Measurements from ENCODE around the gene RALGPS1.

Gene RALGPS1, protein sequence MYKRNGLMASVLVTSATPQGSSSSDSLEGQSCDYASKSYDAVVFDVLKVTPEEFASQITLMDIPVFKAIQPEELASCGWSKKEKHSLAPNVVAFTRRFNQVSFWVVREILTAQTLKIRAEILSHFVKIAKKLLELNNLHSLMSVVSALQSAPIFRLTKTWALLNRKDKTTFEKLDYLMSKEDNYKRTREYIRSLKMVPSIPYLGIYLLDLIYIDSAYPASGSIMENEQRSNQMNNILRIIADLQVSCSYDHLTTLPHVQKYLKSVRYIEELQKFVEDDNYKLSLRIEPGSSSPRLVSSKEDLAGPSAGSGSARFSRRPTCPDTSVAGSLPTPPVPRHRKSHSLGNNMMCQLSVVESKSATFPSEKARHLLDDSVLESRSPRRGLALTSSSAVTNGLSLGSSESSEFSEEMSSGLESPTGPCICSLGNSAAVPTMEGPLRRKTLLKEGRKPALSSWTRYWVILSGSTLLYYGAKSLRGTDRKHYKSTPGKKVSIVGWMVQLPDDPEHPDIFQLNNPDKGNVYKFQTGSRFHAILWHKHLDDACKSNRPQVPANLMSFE

DNA sequence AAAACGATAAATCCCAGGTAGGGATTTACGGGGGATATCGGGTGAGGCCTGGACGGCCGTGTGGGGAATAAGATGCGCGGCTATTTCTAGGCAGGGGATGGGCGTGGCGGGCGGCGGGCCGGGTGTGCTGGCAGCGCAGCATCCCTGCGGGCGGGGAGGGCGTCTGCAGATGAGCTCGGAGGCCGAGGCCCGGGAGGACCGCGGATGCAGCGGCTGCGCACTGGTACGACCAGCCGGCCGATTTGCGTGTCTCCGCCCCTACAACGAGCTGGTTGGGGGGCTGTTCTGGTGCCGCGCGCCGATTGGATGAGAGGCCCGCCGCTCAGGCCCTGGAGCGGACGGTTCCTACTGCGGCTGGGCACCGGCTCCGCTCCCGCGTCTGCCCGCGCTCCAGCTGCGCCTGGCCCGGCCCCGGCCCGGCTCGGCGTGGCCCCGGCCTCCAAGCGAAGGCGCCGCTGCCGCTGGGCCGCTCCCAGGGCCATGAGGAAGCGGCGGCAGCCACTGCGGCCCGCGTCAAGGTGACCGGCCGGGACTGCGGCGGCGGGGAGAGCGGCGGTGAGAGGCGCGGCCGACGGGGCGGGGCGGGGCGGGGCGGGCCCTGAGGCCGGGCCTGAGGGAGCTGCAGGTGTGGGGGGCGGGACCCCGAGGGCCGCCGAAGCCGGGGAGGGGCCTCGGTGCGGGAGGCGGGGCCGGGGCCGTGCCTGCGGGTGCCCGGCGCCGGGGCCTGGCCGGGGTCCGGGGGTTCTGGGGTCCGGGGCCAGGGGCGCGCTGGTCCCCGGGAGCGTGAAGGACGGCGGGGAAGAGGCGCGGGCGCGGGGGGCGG, at the start of gene RALGPS1:
Gene RALGPS1, plus strand, starts transcription at position 325 of the 823 bp plus-strand sequence. CDS start 47,508 bp downstream, outside the sequence.
- H3K27ac ChIP-seq (ENCODE audit: low read length) = no peak within 1 kb of the TSS
- H3K4me1 ChIP-seq (ENCODE audit: low read length) = peaks cover 5% of the 10 kb centered on the region; the same call in 1 of the 2 replicates
- peak within 1 kb of the TSS; percentile 84 for H3K4me3 ChIP-seq (ENCODE audit: low read length)
- H3K4me2 ChIP-seq (ENCODE audit: low read length) = peak within 1 kb of the TSS; percentile 94
- peak within 1 kb of the TSS; percentile 38; the same call in 1 of the 2 replicates for H3K9ac ChIP-seq (ENCODE audit: low read length)
- no peaks in the 10 kb centered on the region for H3K9me3 ChIP-seq (ENCODE audit: insufficient read depth, low read length)
- peaks cover 17% of the 10 kb centered on the region; the same call in 1 of the 2 replicates for H3K27me3 ChIP-seq (ENCODE audit: low read depth, low read length)
- TF ChIP-seq, protein P1, sequence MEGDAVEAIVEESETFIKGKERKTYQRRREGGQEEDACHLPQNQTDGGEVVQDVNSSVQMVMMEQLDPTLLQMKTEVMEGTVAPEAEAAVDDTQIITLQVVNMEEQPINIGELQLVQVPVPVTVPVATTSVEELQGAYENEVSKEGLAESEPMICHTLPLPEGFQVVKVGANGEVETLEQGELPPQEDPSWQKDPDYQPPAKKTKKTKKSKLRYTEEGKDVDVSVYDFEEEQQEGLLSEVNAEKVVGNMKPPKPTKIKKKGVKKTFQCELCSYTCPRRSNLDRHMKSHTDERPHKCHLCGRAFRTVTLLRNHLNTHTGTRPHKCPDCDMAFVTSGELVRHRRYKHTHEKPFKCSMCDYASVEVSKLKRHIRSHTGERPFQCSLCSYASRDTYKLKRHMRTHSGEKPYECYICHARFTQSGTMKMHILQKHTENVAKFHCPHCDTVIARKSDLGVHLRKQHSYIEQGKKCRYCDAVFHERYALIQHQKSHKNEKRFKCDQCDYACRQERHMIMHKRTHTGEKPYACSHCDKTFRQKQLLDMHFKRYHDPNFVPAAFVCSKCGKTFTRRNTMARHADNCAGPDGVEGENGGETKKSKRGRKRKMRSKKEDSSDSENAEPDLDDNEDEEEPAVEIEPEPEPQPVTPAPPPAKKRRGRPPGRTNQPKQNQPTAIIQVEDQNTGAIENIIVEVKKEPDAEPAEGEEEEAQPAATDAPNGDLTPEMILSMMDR (IDR thresholded peaks at IDR 0.05; ENCODE audit: low read depth, low read length) = no peak
- no peak for TF ChIP-seq EZH2phosphoT487 (IDR thresholded peaks at IDR 0.05; ENCODE audit: low read depth)
- H2AFZ ChIP-seq (ENCODE audit: low read depth, low read length) = peak within 1 kb of the TSS; percentile 92
- H3K36me3 ChIP-seq (replicated peaks; ENCODE audit: low read depth, low read length) = no peaks in the 10 kb centered on the region
- H4K20me1 ChIP-seq (ENCODE audit: insufficient read depth, low read length) = no peaks in the 10 kb centered on the region
- no peaks in the 10 kb centered on the region for H3K79me2 ChIP-seq (ENCODE audit: low read length)

DNA sequence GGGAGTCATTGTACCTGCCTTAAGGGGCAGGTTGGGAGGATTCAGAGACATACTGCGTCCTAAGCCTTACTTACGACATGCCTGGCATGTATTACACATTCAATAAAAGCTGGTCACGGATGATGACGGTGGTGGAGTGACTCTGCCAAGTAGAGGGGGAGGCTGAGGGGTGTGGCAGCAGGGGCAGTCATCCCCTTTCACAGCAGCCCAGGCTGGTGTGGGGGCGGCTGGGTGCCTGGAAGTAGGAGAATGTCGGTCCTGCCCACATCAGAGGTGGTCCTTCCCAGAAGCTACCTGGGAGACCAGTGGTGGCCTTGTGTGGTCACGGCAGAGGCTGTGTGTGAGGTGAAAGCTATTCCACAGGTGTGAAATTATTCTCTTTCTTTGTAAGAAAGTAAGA, 45.2 kb upstream of the RALGPS1 start:
- peaks cover 30% of the 10 kb centered on the region for H3K4me1 ChIP-seq (ENCODE audit: low read length)
- TF ChIP-seq, protein P1 (IDR thresholded peaks at IDR 0.05; ENCODE audit: low read depth, low read length) = no peak
- TF ChIP-seq EZH2phosphoT487 (IDR thresholded peaks at IDR 0.05; ENCODE audit: low read depth) = no peak
- H4K20me1 ChIP-seq (ENCODE audit: insufficient read depth, low read length) = peaks cover 6% of the 10 kb centered on the region
- H2AFZ ChIP-seq (ENCODE audit: low read depth, low read length) = no peak overlapping the region
- H3K79me2 ChIP-seq (ENCODE audit: low read length) = peaks cover 21% of the 10 kb centered on the region
- no peak overlapping the region for H3K27ac ChIP-seq (ENCODE audit: low read length)
- H3K4me2 ChIP-seq (ENCODE audit: low read length) = no peak overlapping the region
- H3K9ac ChIP-seq (ENCODE audit: low read length) = no peak overlapping the region
- no peak overlapping the region for H3K4me3 ChIP-seq (ENCODE audit: low read length)
- no peaks in the 10 kb centered on the region for H3K27me3 ChIP-seq (ENCODE audit: low read depth, low read length)
- no peaks in the 10 kb centered on the region for H3K9me3 ChIP-seq (ENCODE audit: insufficient read depth, low read length)
- H3K36me3 ChIP-seq (replicated peaks; ENCODE audit: low read depth, low read length) = peaks cover 12% of the 10 kb centered on the region

DNA sequence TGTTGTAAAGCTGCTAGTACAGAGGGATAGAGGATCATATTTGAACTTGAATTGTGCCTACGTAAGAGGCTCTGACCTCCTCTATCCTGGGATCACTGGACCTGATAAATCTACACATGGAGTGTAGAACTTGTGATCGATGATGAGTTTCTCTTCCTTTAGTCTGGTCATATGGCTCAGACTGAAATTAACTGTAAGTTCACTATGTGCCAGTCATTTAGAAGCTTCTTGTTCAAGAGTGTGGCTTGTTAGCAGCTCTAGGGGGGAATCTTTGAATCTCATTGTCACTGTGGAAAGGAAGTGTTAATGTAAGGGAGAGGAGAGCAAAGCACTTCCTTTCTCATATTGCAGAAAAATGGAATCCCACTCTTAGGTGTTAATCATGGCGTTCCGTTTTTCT, 42.1 kb upstream of the RALGPS1 start:
- Histone ChIP-seq H3K27me3 (ENCODE audit: low read depth, low read length) (no peaks in the 10 kb centered on the region), H3K4me2 (ENCODE audit: low read length) (peak overlapping the region; percentile 87), H3K9ac (ENCODE audit: low read length) (peak overlapping the region; percentile 40; the same call in 1 of the 2 replicates), H3K27ac (ENCODE audit: low read length) (peak overlapping the region; percentile 84), H3K9me3 (ENCODE audit: insufficient read depth, low read length) (no peaks in the 10 kb centered on the region), H3K4me1 (ENCODE audit: low read length) (peaks cover 18% of the 10 kb centered on the region), H3K4me3 (ENCODE audit: low read length) (peak overlapping the region; percentile 56), H3K36me3 (replicated peaks; ENCODE audit: low read depth, low read length) (peaks cover 2% of the 10 kb centered on the region), H2AFZ (ENCODE audit: low read depth, low read length) (no peak overlapping the region; the same call in 1 of the 2 replicates), H3K79me2 (ENCODE audit: low read length) (peaks cover 24% of the 10 kb centered on the region), H4K20me1 (ENCODE audit: insufficient read depth, low read length) (peaks cover 6% of the 10 kb centered on the region)
- TF ChIP-seq, protein P1 (IDR thresholded peaks at IDR 0.05; ENCODE audit: low read depth, low read length) = no peak
- no peak for TF ChIP-seq EZH2phosphoT487 (IDR thresholded peaks at IDR 0.05; ENCODE audit: low read depth)

Measured in OCI-LY3 (cell line).